A673 (cell line): ENCODE results near the gene RPL6. TPM values are rescaled to one million over a fixed set of nuclear protein-coding genes. Genes with fewer than 3 reads are reported as not detected.

Experiments
- BruUV-seq: library from RNA; stranded (reverse); fragments of 400-500 nt; replicated peaks from 2 replicates; lab custom pipeline; 2021; lab: Mats Ljungman, UMichigan
- CTCF ChIA-PET: fragments of 300-600 bp; sonication (Branson Sonifier 250); formaldehyde crosslinking; loops from one replicate; lab custom pipeline; 2022; ENCODE audit warnings: antibody characterized with exemption; lab: Charles Lee
- POLR2A ChIA-PET: fragments of 300-600 bp; sonication (Branson Sonifier 250); formaldehyde crosslinking; loops from one replicate; lab custom pipeline; 2022; ENCODE audit warnings: antibody characterized with exemption; ENCODE audit not compliant: low non-redundant PET; lab: Charles Lee
- DNase-seq: peaks from one replicate; pipeline ENCODE4 v3.0.0-alpha.2; 2015; ENCODE audit warnings: low spot score
- H3K27ac ChIP-seq: fragments of 200-600 bp; sonication (generic); 2 replicates; pipeline ENCODE4 v1.5.1; 2016; ENCODE audit warnings: mixed run types, low read depth, mild to moderate bottlenecking, mixed read lengths, antibody characterized with exemption, low read length; ENCODE audit not compliant: poor library complexity, severe bottlenecking
- H3K27me3 ChIP-seq: fragments of 200-600 bp; sonication (generic); replicated peaks from 2 replicates; pipeline ENCODE4 v1.6.1; 2017; ENCODE audit warnings: mixed run types, low read depth, mild to moderate bottlenecking, mixed read lengths, antibody characterized with exemption, low read length; ENCODE audit not compliant: insufficient read depth, poor library complexity
- H3K36me3 ChIP-seq: fragments of 200-600 bp; sonication (generic); 2 replicates; pipeline ENCODE4 v1.6.1; 2016; ENCODE audit warnings: mixed run types, mild to moderate bottlenecking, mixed read lengths, antibody characterized with exemption, low read length; ENCODE audit not compliant: insufficient read depth, poor library complexity, severe bottlenecking
- H3K4me1 ChIP-seq: fragments of 200-600 bp; sonication (generic); 2 replicates; pipeline ENCODE4 v1.6.1; 2017; ENCODE audit warnings: mixed run types, mild to moderate bottlenecking, mixed read lengths, antibody characterized with exemption, low read length; ENCODE audit not compliant: insufficient read depth, poor library complexity, severe bottlenecking
- H3K4me3 ChIP-seq: fragments of 200-600 bp; sonication (generic); 2 replicates; pipeline ENCODE4 v1.5.1; 2016; ENCODE audit warnings: low read depth, mixed run types, mild to moderate bottlenecking, mixed read lengths, low read length; ENCODE audit not compliant: poor library complexity, severe bottlenecking
- H3K9me3 ChIP-seq: fragments of 200-600 bp; sonication (generic); 2 replicates; pipeline ENCODE4 v1.6.1; 2016; ENCODE audit warnings: mixed run types, low read depth, mild to moderate bottlenecking, mixed read lengths, antibody characterized with exemption, low read length; ENCODE audit not compliant: poor library complexity, severe bottlenecking
- EZH2 ChIP-seq: fragments of 200-600 bp; sonication (generic); IDR thresholded peaks from 2 replicates; pipeline ENCODE4 v1.6.1; 2017; ENCODE audit warnings: borderline replicate concordance, low read depth, mild to moderate bottlenecking, mixed read lengths, antibody characterized with exemption, low read length; ENCODE audit not compliant: poor library complexity, severe bottlenecking
- intact Hi-C: fragments of 100-400 bp; cut with micrococcal nuclease; formaldehyde crosslinking; loops from one replicate; pipeline ENCODE4 v1.10.0; 2022; ENCODE audit not compliant: unreplicated experiment
- total RNA-seq: library from RNA; stranded (reverse); gene quantifications from 2 replicates; pipeline ENCODE4 v1.2.3, GENCODE V29; 2021
- TF ChIP-seq, protein P1 (sequence below): fragments of 300-800, 200-600 bp; sonication (generic); conservative IDR thresholded peaks from 2 replicates; pipeline ENCODE4 v1.5.1; 2017; ENCODE audit warnings: low read depth, mild to moderate bottlenecking, antibody characterized with exemption, low read length, moderate library complexity, mixed read lengths

Gene RPL6
- total RNA-seq, 1 experiment from 2014 or later, result 1,605 TPM

DNA sequence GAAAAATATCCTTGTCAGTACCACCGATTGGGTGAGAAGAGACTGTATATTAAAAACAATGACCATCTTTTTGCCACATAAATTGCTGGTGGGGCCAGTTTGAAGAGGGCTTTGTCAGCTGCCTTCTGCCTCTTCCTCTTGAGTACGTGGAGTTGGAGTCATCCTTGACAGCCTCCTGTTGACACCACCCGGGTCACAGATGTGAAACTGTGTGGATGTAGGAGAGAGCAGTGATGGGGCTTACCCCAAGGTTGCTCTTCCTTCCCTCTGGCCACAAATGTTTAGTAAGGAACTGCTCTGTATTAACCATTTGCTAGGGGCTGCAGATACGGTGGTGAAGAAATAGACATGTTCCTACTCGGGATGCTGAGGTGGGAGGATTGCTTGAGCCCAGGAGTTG lies 21.5 kb upstream of the RPL6 start:
- ChIA-PET POLR2A (no interaction called here), CTCF (no interaction called here)
- no peak overlapping the region for H3K27ac ChIP-seq
- DNase-seq, result no peak
- no peaks in the 10 kb centered on the region for H3K27me3 ChIP-seq
- peaks cover under 1% of the 10 kb centered on the region for H3K4me1 ChIP-seq
- BruUV-seq, result no TSS peak
- no peak for TF ChIP-seq EZH2
- TF ChIP-seq, protein P1, sequence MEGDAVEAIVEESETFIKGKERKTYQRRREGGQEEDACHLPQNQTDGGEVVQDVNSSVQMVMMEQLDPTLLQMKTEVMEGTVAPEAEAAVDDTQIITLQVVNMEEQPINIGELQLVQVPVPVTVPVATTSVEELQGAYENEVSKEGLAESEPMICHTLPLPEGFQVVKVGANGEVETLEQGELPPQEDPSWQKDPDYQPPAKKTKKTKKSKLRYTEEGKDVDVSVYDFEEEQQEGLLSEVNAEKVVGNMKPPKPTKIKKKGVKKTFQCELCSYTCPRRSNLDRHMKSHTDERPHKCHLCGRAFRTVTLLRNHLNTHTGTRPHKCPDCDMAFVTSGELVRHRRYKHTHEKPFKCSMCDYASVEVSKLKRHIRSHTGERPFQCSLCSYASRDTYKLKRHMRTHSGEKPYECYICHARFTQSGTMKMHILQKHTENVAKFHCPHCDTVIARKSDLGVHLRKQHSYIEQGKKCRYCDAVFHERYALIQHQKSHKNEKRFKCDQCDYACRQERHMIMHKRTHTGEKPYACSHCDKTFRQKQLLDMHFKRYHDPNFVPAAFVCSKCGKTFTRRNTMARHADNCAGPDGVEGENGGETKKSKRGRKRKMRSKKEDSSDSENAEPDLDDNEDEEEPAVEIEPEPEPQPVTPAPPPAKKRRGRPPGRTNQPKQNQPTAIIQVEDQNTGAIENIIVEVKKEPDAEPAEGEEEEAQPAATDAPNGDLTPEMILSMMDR, result no peak
- H3K4me3 ChIP-seq, result no peak overlapping the region
- H3K36me3 ChIP-seq, result no peaks in the 10 kb centered on the region
- H3K9me3 ChIP-seq, result no peaks in the 10 kb centered on the region
- intact Hi-C loops, result no loop called here

DNA sequence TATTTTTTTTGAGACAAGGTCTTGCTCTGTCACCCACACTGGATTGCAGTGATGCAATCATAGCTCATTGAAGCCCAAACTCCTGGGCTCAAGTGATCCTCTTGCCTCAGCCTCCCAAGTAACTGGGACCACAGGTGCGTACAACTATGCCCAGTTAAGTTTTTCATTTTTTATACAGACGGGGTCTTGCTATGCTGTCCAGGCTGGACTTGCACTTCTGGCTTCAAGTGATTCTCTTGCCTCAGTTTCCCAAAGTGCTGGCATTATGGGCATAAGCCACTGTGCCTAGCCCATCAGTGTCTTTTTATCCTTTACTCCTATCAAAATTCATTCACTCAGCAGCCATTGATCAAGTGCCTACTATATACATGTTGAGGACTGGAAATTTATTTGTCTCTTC lies 18.4 kb upstream of the RPL6 start:
- CTCF ChIA-PET, result no interaction called here
- TF ChIP-seq, protein P1, result no peak
- no peak for TF ChIP-seq EZH2
- no TSS peak for BruUV-seq
- Histone ChIP-seq H3K9me3 (no peaks in the 10 kb centered on the region), H3K27me3 (no peaks in the 10 kb centered on the region), H3K4me3 (no peak overlapping the region), H3K36me3 (no peaks in the 10 kb centered on the region), H3K4me1 (no peaks in the 10 kb centered on the region), H3K27ac (no peak overlapping the region)
- POLR2A ChIA-PET, result no interaction called here
- intact Hi-C loops, result no loop called here
- no peak for DNase-seq

DNA sequence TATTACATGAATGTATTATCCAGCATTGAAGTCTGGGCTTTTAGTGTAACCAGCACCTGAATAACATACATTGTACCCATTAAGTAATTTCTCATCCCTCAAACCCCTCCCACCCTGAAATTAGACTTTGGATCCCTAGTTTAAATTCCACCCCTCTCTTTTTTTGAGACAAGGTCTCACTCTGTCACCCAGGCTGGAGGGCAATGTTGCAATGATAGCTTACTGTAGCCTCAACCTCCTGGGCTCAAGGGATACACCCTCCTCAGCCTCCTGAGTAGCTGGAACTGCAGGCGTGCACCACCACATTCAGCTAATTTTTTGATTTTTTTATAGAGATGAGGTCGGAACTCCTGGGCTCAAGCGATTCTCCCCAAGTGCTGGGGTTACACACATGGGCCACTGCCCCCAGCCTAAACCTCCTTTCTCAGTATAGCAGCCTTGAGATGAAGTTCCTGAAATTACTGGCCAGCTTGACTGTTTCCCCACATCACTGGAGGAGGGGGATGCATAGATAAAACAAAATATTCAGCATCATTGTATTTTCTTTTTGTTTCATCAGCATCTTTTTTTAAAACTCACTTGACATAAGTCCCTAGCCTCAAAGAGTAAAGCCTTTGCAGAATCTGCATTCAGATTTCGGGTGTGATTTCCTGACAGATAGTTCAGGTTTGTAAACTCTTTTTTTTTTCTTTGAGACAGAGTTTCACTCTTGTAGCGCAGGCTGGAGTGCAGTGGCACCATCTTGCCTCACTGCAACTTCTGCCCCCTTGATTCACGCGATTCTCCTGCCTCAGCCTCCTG lies 16.4 kb upstream of the RPL6 start:
- H3K36me3 ChIP-seq, result no peaks in the 10 kb centered on the region
- intact Hi-C loops, result no loop called here
- no peak overlapping the region for H3K4me3 ChIP-seq
- H3K27ac ChIP-seq, result no peak overlapping the region
- POLR2A ChIA-PET, result no interaction called here
- no TSS peak for BruUV-seq
- H3K4me1 ChIP-seq, result no peaks in the 10 kb centered on the region
- no peak for TF ChIP-seq EZH2
- TF ChIP-seq, protein P1, result no peak
- H3K27me3 ChIP-seq, result no peaks in the 10 kb centered on the region
- CTCF ChIA-PET, result interaction anchor here (0.6 kb wide), 1 partner anchor 373 kb away, joined by 4 read pairs; no protein-coding TSS in a partner anchor
- H3K9me3 ChIP-seq, result no peaks in the 10 kb centered on the region
- no peak for DNase-seq
